A375 (cell line): ENCODE measurements around the gene SCGB1D1. TPM values are rescaled to one million over a fixed set of nuclear protein-coding genes. Genes with fewer than 3 reads are reported as not detected.

Source experiments
- total RNA-seq: library from RNA; depleted of rRNA; stranded (reverse); fragments of >200 nt; shearing (Covaris generic); gene quantifications from 2 replicates; pipeline ENCODE4 v1.2.3, GENCODE V29; 2014; rRNA removed

SCGB1D1 gene, protein sequence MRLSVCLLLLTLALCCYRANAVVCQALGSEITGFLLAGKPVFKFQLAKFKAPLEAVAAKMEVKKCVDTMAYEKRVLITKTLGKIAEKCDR
- total RNA-seq: not detected in 2 replicates

DNA sequence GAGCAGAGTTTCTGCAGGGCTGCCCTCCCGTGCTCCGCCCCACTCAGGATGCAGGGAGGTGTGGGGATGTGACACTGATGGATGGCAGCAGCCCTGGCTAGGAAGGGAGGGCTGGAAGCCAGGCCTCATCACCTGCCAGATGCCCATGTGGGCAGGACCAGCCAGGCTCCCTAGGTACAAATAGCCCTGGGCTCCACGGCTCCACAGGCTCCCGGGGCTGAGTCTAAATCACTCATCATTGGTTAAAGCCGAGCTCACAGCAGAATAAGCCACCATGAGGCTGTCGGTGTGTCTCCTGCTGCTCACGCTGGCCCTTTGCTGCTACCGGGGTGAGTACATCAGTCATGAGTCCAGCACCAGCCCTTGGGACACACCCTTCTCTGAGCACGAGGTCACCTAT lies at the start of gene SCGB1D1:
Gene SCGB1D1 (plus strand): TSS at position 206 of the 400 bp plus-strand sequence. CDS start 69 bp downstream, at position 275.

DNA sequence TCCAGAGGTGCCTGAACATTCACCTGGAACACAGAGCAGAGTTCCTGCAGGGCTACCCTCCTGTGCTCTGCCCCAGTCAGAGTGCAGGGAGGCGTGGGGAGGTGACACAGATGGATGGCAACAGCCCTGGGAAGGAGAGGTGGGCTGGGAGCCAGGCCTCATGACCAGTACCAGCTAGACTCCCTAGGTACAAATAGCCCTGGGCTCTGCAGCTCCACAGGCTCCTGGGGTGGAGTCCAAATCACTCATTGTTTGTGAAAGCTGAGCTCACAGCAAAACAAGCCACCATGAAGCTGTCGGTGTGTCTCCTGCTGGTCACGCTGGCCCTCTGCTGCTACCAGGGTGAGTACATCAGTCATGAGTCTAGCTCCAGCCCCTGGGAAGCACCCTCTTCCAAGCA lies 52.0 kb downstream of the SCGB1D1 start, which contains the start of gene SCGB1D2:
Gene SCGB1D2 (plus strand): TSS at position 219 of the 400 bp plus-strand sequence. CDS start 69 bp downstream, at position 288.

Other genes starting within 250 kb of the SCGB1D1 start
- 3.8 and 5.7 TPM in 2 replicates for gene BEST1, start 239.9 kb upstream of the SCGB1D1 start, total RNA-seq
- gene FTH1, start 222.6 kb upstream of the SCGB1D1 start, total RNA-seq: 406 and 415 TPM in 2 replicates
- 95.3 and 112 TPM in 2 replicates for gene INCENP, start 66.2 kb upstream of the SCGB1D1 start, total RNA-seq
- not detected in 2 replicates for gene SCGB2A1, start 18.5 kb downstream of the SCGB1D1 start, total RNA-seq
- gene SCGB1D2, start 52.0 kb downstream of the SCGB1D1 start, total RNA-seq: not detected in 2 replicates
- gene SCGB2A2, start 79.9 kb downstream of the SCGB1D1 start, total RNA-seq: not detected in 2 replicates
- not detected in 2 replicates for gene SCGB1D4, start 108.9 kb downstream of the SCGB1D1 start, total RNA-seq
- 15.8 and 22.9 TPM in 2 replicates for gene ASRGL1, start 147.2 kb downstream of the SCGB1D1 start, total RNA-seq
- gene SCGB1A1, start 228.8 kb downstream of the SCGB1D1 start, total RNA-seq: not detected in 2 replicates